Suprapubic skin (tissue), 4 donors: ENCODE results near the gene PRSS16. TPM values are rescaled to one million over a fixed set of nuclear protein-coding genes. Genes with fewer than 3 reads are reported as not detected.

Source experiments
- DNase-seq, 2 donors: peaks; one replicate each; pipeline ENCODE4 v3.0.0-alpha.2; 2019; ENCODE audit warnings: low spot score in 2 of 2
- H3K27ac ChIP-seq: fragments of 200-600 bp; sonication (generic); one replicate; pipeline ENCODE4 v1.5.1; 2019
- H3K27me3 ChIP-seq: fragments of 200-600 bp; sonication (generic); one replicate; pipeline ENCODE4 v1.5.1; 2019
- H3K36me3 ChIP-seq: fragments of 200-600 bp; sonication (generic); one replicate; pipeline ENCODE4 v1.5.1; 2019
- H3K4me1 ChIP-seq: fragments of 200-600 bp; sonication (generic); one replicate; pipeline ENCODE4 v1.5.1; 2019
- H3K4me3 ChIP-seq: fragments of 200-600 bp; sonication (generic); one replicate; pipeline ENCODE4 v1.5.1; 2019; ENCODE audit warnings: mild to moderate bottlenecking
- H3K9me3 ChIP-seq: fragments of 200-600 bp; sonication (generic); one replicate; pipeline ENCODE4 v1.5.1; 2019
- EP300 ChIP-seq: sonication (generic); formaldehyde crosslinking; IDR thresholded peaks from one replicate; pipeline ENCODE4 v1.6.1; 2017; ENCODE audit warnings: antibody characterized with exemption
- POLR2A ChIP-seq, 2 donors: fragments of 450-650 bp; IDR thresholded peaks; one replicate each; pipeline ENCODE4 v1.6.1; 2017; ENCODE audit warnings: antibody characterized with exemption in 2 of 2, mild to moderate bottlenecking in 2 of 2, moderate library complexity in 2 of 2
- POLR2AphosphoS5 ChIP-seq, 3 donors: sonication (generic); formaldehyde crosslinking; IDR thresholded peaks; one replicate each; pipeline ENCODE4 v1.6.1; 2017; ENCODE audit warnings: antibody characterized with exemption in 3 of 3
- WGBS: methylation state at CpG from one replicate; pipeline ENCODE4 v1.1.5; 2018; 5-methylcytosine and 5-hydroxymethylcytosine counted together
- total RNA-seq, 4 donors: library from RNA; depleted of rRNA; stranded (reverse); fragments of >200 nt; gene quantifications; one replicate each; pipeline ENCODE4 v1.1.0, GENCODE V29; 2016
- TF ChIP-seq, protein P1 (sequence below), 2 donors: fragments of 200-600 bp in 1 of 2; fragments of 450-650 bp in 1 of 2; sonication (generic) in 1 of 2; IDR thresholded peaks; one replicate each; pipeline ENCODE4 v1.5.1; 2016 to 2019; ENCODE audit warnings: antibody characterized with exemption in 2 of 2, mild to moderate bottlenecking in 1 of 2, moderate library complexity in 1 of 2

Gene PRSS16
- total RNA-seq, 4 donors from 2014 or later: 7.7 to 17.1 (median 13.8) TPM

DNA sequence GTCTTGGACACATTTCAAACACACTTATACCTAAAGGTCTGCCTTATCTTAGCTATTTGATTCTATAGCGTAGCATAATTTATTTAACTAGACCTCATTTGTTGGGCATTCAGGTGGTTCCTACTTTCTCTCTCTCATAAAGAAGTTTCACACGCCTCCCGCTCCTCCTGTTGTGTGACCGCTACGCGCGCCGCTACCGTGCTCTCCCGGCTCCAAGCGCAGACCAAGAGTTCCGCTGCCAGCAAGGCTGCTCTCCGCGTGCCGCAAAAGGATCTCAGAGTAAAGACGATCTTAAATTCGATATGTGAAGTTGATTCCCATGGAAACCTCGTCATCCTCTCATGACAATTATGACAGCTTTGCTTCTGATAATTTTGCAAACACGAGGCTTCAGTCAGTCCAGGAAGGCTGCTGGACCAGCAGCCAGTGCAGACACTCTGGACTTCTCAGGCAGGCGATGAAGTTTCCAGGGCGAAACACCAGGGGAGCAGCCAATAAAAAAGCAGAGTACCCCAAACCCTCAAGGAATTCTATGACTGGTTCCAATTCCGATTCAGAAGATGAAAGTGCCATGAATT is 20.4 kb downstream of the PRSS16 start:
- TF ChIP-seq EP300 (no peak), POLR2AphosphoS5 (IDR thresholded peaks at IDR 0.05) (no peak), POLR2A (IDR thresholded peaks at IDR 0.05) (no peak)
- TF ChIP-seq, protein P1, sequence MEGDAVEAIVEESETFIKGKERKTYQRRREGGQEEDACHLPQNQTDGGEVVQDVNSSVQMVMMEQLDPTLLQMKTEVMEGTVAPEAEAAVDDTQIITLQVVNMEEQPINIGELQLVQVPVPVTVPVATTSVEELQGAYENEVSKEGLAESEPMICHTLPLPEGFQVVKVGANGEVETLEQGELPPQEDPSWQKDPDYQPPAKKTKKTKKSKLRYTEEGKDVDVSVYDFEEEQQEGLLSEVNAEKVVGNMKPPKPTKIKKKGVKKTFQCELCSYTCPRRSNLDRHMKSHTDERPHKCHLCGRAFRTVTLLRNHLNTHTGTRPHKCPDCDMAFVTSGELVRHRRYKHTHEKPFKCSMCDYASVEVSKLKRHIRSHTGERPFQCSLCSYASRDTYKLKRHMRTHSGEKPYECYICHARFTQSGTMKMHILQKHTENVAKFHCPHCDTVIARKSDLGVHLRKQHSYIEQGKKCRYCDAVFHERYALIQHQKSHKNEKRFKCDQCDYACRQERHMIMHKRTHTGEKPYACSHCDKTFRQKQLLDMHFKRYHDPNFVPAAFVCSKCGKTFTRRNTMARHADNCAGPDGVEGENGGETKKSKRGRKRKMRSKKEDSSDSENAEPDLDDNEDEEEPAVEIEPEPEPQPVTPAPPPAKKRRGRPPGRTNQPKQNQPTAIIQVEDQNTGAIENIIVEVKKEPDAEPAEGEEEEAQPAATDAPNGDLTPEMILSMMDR (IDR thresholded peaks at IDR 0.05): no peak
- Histone ChIP-seq H3K27ac (no peak overlapping the region), H3K9me3 (no peaks in the 10 kb centered on the region), H3K4me3 (no peak overlapping the region), H3K27me3 (peaks cover 72% of the 10 kb centered on the region), H3K4me1 (no peaks in the 10 kb centered on the region), H3K36me3 (no peaks in the 10 kb centered on the region)
- no peak for DNase-seq
- WGBS: 20% methylated on average over 22 of the region's 22 CpGs

DNA sequence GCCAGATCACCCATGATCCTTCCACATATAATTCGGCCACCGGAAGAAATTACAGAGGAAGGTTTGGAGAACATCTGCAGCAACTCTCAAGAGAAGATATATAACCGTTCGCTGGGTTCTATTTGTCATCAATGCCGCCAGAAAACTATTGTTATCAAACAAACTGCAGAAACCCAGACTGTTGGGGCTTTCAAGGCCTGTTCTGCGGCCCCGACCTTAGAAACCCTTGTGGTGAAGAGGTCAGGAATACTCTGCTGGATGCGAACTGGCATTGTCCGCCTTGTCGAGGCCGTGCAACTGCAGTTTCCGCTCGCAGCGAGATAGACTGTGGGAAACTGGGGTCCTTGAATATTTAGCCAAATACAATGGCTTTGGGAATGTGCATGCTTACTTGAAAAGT is 21.3 kb downstream of the PRSS16 start:
- DNase-seq: no peak
- Histone ChIP-seq H3K27me3 (peaks cover 73% of the 10 kb centered on the region), H3K9me3 (no peaks in the 10 kb centered on the region), H3K27ac (no peak overlapping the region), H3K4me1 (no peaks in the 10 kb centered on the region), H3K4me3 (no peak overlapping the region), H3K36me3 (no peaks in the 10 kb centered on the region)
- 92% methylated on average over 14 of the region's 14 CpGs for WGBS
- TF ChIP-seq EP300 (no peak), POLR2A (IDR thresholded peaks at IDR 0.05) (no peak)

DNA sequence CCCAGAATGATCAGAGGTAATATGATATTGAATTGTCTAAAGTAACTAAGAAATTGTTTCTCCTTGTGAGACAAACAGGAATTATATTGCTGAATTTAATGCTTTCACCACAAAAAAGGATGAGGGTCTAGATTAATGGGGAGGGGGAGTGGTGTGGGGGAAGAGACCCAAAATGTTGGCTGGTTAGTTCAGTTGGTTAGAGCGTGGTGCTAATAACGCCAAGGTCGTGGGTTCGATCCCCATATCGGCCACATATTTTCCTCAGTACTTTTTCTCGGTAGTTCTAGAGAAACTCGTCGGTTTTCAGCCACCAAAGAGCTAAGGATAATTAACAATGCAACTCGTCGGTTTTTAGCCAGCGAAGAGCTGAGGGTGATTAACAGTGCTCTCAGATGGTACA is 26.3 kb downstream of the PRSS16 start:
- WGBS: 76% methylated on average over 11 of the region's 11 CpGs
- Histone ChIP-seq H3K4me1 (no peaks in the 10 kb centered on the region), H3K4me3 (no peak overlapping the region)

DNA sequence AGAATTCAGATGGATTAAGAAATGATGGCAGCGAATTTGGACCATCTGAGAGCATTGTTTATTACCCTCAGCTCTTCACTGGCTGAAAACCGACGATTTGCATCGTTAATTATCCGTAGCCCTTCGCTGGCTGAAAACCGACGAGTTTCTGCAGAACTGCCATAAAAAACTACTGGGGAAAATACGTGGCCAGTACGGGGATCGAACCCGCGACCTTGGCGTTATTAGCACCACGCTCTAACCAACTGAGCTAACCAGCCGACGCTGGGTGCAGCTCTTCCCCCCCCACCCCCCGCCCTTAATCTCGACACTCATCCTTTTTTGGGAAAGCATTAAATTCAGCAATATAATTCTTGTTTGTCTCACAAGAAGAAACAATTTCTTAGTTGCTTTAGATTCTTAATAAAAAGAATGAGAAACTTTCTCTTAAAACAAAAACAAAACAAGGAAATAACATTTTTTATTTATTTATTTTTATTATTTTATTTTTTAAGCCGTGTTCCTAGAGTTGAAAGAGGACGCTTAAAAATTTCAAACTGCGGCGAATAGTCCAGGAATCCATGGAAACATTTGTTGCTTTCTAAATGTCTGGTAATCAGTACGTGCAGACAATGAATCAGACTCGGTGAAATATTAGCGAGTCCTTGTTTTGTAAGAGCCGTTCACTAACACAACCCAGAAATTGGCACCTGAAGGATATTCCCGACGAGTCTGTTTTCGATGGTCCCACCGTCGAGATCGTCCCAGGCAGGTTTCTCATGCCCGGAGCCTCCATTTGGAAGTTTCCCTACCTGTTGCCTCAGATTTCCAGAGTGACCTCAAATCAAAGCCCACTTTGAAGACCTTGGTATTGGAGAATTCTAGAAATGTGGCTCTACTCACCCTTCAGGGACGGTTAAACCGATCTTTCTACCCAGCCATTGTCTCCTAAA is 27.8 kb downstream of the PRSS16 start:
- H3K4me1 ChIP-seq: no peaks in the 10 kb centered on the region
- no peak overlapping the region for H3K4me3 ChIP-seq
- no peak for DNase-seq
- no peak overlapping the region for H3K27ac ChIP-seq
- TF ChIP-seq EP300 (no peak), POLR2AphosphoS5 (IDR thresholded peaks at IDR 0.05) (no peak)
- H3K9me3 ChIP-seq: no peaks in the 10 kb centered on the region
- 22% methylated on average over 36 of the region's 36 CpGs for WGBS
- H3K27me3 ChIP-seq: peaks cover 85% of the 10 kb centered on the region
- H3K36me3 ChIP-seq: no peaks in the 10 kb centered on the region

More for the DNA sequence above, 26.3 kb downstream of the PRSS16 start:
- DNase-seq: no peak
- Histone ChIP-seq H3K27me3 (peaks cover 81% of the 10 kb centered on the region), H3K36me3 (no peaks in the 10 kb centered on the region), H3K9me3 (no peaks in the 10 kb centered on the region), H3K27ac (no peak overlapping the region)
- TF ChIP-seq, protein P1 (IDR thresholded peaks at IDR 0.05): no peak
- TF ChIP-seq POLR2A (IDR thresholded peaks at IDR 0.05) (no peak), POLR2AphosphoS5 (IDR thresholded peaks at IDR 0.05) (no peak), EP300 (no peak)

DNA sequence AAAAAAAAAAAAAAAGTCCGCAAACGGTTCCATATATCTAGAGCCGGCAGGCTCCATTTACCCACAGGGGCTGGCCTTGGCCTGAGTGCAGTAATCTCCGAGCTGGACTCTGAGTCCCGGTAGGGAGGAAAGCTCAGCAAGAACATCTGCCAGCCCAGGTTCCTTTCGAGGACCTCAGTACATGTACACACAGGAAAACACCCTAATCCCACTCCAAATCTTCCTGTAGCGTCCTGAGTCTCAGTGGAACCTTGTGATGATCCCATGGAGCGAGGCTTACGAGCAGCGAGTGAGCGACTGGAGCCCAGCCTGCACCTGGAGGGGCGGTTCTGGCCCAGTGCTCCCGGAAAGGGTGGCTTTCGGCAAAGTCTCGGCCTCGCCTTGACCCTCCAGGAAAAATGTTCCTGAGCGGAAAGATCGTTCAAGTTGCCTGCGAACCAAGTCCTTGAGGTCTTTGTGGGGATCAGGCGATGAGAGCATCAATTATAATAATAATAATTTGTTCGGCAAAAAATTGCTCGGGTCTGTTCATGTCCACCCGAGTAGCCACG is 32.1 kb downstream of the PRSS16 start:
- TF ChIP-seq EP300: no peak
- TF ChIP-seq POLR2AphosphoS5 (IDR thresholded peaks at IDR 0.05): no peak
- TF ChIP-seq, protein P1 (IDR thresholded peaks at IDR 0.05): no peak
- TF ChIP-seq POLR2A (IDR thresholded peaks at IDR 0.05): no peak
- no peak overlapping the region for H3K27ac ChIP-seq
- 9% methylated on average over 24 of the region's 24 CpGs for WGBS
- H3K36me3 ChIP-seq: no peaks in the 10 kb centered on the region
- no peak overlapping the region for H3K4me3 ChIP-seq
- peaks cover 97% of the 10 kb centered on the region for H3K27me3 ChIP-seq
- H3K9me3 ChIP-seq: no peaks in the 10 kb centered on the region
- no peak for DNase-seq
- H3K4me1 ChIP-seq: no peaks in the 10 kb centered on the region

DNA sequence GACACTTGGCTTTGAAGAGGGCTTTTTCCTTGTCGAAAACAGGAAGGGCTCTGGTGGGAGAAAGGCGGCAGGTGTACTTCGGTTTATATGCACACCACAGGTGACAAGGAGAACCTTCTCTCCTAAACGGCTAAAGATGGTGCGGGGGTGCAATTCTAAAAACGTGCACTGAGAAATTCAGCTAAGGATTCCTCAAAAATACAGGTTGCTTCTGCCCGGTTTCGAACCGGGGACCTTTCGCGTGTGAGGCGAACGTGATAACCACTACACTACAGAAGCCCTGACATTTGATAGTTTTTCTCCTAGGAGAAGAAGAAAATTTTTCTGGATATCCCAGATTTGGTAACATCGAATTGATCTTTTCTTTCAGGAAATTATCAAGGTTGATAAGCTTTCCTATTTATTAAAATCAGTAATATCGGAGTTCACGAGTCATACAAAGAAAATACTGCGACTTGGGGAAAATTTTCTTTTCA is 32.6 kb downstream of the PRSS16 start:
- no peak overlapping the region for H3K27ac ChIP-seq
- no peaks in the 10 kb centered on the region for H3K4me1 ChIP-seq
- no peaks in the 10 kb centered on the region for H3K9me3 ChIP-seq
- TF ChIP-seq POLR2AphosphoS5 (IDR thresholded peaks at IDR 0.05): no peak
- TF ChIP-seq EP300: no peak
- TF ChIP-seq, protein P1 (IDR thresholded peaks at IDR 0.05): no peak
- TF ChIP-seq POLR2A (IDR thresholded peaks at IDR 0.05): no peak
- no peaks in the 10 kb centered on the region for H3K36me3 ChIP-seq
- WGBS: 4% methylated on average over 17 of the region's 17 CpGs
- H3K27me3 ChIP-seq: peaks cover 98% of the 10 kb centered on the region
- H3K4me3 ChIP-seq: no peak overlapping the region
- DNase-seq: no peak
